Lung (tissue), 12 donors: ENCODE results near the gene CLSTN1. TPM values are rescaled to one million over a fixed set of nuclear protein-coding genes. Genes with fewer than 3 reads are reported as not detected.
"Not testable (repeated sequence)": the region's sequence is repeated elsewhere in the genome, so short reads cannot be mapped to it uniquely, and the experiment has no call there.

Experiments
- ATAC-seq: fragments of 200-7000 bp; cut with Tn5 transposase; one replicate; pipeline ENCODE4 v1.9.1; 2020; ENCODE audit warnings: moderate number of reproducible peaks; ENCODE audit not compliant: insufficient read depth, low FRiP score
- DNase-seq, 3 donors: peaks; one replicate each; pipeline ENCODE4 v3.0.0-alpha.2; 2013 to 2017
- H3K27ac ChIP-seq, 2 donors: one replicate each; pipeline ENCODE4 v1.5.1; 2013; ENCODE audit warnings: mild to moderate bottlenecking in 2 of 2, moderate library complexity in 2 of 2, control low read depth in 1 of 2, inconsistent platforms in 1 of 2, low read depth in 1 of 2, low read length in 1 of 2
- H3K27me3 ChIP-seq, 3 donors: one replicate each; pipeline ENCODE4 v1.5.1; 2013; ENCODE audit warnings: low read length in 2 of 3; ENCODE audit not compliant: control insufficient read depth in 3 of 3, insufficient read depth in 3 of 3
- H3K36me3 ChIP-seq, 4 donors: one replicate each; pipeline ENCODE4 v1.5.1; 2013; ENCODE audit warnings: low read length in 4 of 4, mild to moderate bottlenecking in 1 of 4, moderate library complexity in 1 of 4; ENCODE audit not compliant: control insufficient read depth in 4 of 4, insufficient read depth in 4 of 4
- H3K4me1 ChIP-seq, 5 donors: one replicate each; pipeline ENCODE4 v1.5.1; 2013; ENCODE audit warnings: low read length in 5 of 5, mild to moderate bottlenecking in 2 of 5, moderate library complexity in 1 of 5; ENCODE audit not compliant: control insufficient read depth in 5 of 5, insufficient read depth in 5 of 5
- H3K4me3 ChIP-seq: one replicate; pipeline ENCODE4 v1.5.1; 2013; ENCODE audit warnings: mild to moderate bottlenecking, control low read depth, moderate library complexity
- H3K9ac ChIP-seq, 2 donors: one replicate each; pipeline ENCODE4 v1.5.1; 2013; ENCODE audit warnings: low read length in 2 of 2, control low read depth in 1 of 2; ENCODE audit not compliant: insufficient read depth in 1 of 2
- H3K9me3 ChIP-seq, 4 donors: one replicate each; pipeline ENCODE4 v1.5.1; 2013; ENCODE audit warnings: low read length in 3 of 4, mild to moderate bottlenecking in 1 of 4, moderate library complexity in 1 of 4; ENCODE audit not compliant: control insufficient read depth in 4 of 4, insufficient read depth in 3 of 4
- WGBS, 2 donors: extraction: QIAGEN DNeasy Blood & Tissue Kit; methylation state at CpG; one replicate each; pipeline ENCODE4 v1.1.7; 2013; 5-methylcytosine and 5-hydroxymethylcytosine counted together
- polyA plus RNA-seq, 2 donors: library from polyadenylated mRNA; stranded (reverse); fragments of 200-250 nt; gene quantifications; one replicate each; pipeline ENCODE4 v1.2.1, GENCODE V29; 2013
- total RNA-seq, 2 donors: library from RNA; depleted of rRNA in 1 of 2; stranded (reverse); fragments of >200 nt in 1 of 2; gene quantifications; one replicate each; pipeline ENCODE4 v1.2.1, GENCODE V29; 2014 to 2021
- TF ChIP-seq, protein P1 (sequence below): IDR thresholded peaks from 2 replicates; pipeline ENCODE4 v1.5.1; 2012; ENCODE audit warnings: mild to moderate bottlenecking; ENCODE audit errors: control extremely low read depth, extremely low read depth
- donor health status: control.
- donor health status: control.
- donor health status: Bipolar disorder and iron deficiency.
- donor health status: healthy.
- donor health status: DM: yes; HTN: yes; CAD: no.

The CLSTN1 gene
- total and polyA plus RNA-seq, 4 donors = 37.1 to 88.0 (median 61.8) TPM

- H3K4me3 ChIP-seq = no peak overlapping the region
- WGBS, 2 donors = 98 to 99% methylated on average over 14 of the region's 14 CpGs
- no peaks in the 10 kb centered on the region for H3K4me1 ChIP-seq
- no peak overlapping the region for H3K27ac ChIP-seq
- DNase-seq = no peak
- peaks cover 3 to 28% (median 20%) of the 10 kb centered on the region in 4 donors for H3K36me3 ChIP-seq
- ATAC-seq = no peak
- H3K9ac ChIP-seq = no peak overlapping the region
- H3K27me3 ChIP-seq = no peaks in the 10 kb centered on the region
- TF ChIP-seq, protein P1, sequence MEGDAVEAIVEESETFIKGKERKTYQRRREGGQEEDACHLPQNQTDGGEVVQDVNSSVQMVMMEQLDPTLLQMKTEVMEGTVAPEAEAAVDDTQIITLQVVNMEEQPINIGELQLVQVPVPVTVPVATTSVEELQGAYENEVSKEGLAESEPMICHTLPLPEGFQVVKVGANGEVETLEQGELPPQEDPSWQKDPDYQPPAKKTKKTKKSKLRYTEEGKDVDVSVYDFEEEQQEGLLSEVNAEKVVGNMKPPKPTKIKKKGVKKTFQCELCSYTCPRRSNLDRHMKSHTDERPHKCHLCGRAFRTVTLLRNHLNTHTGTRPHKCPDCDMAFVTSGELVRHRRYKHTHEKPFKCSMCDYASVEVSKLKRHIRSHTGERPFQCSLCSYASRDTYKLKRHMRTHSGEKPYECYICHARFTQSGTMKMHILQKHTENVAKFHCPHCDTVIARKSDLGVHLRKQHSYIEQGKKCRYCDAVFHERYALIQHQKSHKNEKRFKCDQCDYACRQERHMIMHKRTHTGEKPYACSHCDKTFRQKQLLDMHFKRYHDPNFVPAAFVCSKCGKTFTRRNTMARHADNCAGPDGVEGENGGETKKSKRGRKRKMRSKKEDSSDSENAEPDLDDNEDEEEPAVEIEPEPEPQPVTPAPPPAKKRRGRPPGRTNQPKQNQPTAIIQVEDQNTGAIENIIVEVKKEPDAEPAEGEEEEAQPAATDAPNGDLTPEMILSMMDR = no peak
- no peaks in the 10 kb centered on the region for H3K9me3 ChIP-seq
These were observed 74.4 kb downstream of the CLSTN1 start for GRCh38 chr1:9749361-9749760.

DNA sequence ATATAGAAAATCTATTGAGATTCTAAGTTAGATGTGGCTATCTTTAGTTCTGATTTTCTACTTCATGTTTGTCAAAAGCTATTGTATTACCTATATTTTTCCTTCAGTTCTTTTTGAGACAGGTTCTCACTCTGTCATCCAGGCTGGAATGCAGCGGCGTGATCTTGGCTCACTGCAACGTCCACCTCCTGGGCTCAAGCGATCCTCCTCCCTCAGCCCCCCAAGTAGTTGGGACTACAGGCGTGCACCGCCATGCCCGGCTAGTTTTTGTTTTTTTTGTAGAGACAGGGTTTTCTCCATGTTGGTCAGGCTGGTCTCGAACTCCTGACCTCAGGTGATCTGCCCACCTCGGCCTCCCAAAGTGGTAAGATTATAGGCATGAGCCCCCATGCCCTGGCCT, 75.4 kb downstream of the CLSTN1 start:
- H3K9ac ChIP-seq, DNase-seq, H3K9me3 ChIP-seq, H3K4me1 ChIP-seq, H3K27me3 ChIP-seq, H3K4me3 ChIP-seq, H3K27ac ChIP-seq, ATAC-seq: not testable (repeated sequence)
- H3K36me3 ChIP-seq = peaks cover 6 to 30% (median 25%) of the 10 kb centered on the region in 4 donors
- 93 to 95% methylated on average over 9 of the region's 9 CpGs for WGBS, 2 donors

DNA sequence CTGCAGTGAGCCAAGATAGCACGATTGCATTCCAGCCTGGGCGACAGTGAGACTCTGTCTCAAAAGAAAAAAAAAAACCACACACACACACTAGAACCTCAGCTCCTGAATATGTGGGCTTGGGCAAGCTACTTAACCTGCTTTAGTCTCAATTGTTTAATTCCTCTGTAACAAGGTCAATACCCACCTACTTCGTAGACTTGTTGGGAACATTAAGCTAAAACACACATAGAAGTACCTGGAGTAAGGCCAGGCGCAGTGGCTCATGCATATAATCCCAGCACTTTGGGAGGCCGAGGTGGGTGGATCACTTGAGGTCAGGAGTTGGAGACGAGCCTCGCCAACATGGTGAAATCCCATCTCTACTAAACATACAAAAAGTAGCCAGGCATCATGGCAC, 77.1 kb downstream of the CLSTN1 start:
- Histone ChIP-seq H3K9me3 (no peaks in the 10 kb centered on the region), H3K27ac (no peak overlapping the region), H3K9ac (no peak overlapping the region), H3K27me3 (no peaks in the 10 kb centered on the region), H3K36me3 (peaks cover 11 to 32% (median 31%) of the 10 kb centered on the region in 4 donors), H3K4me1 (no peaks in the 10 kb centered on the region), H3K4me3 (no peak overlapping the region)
- TF ChIP-seq, protein P1 = no peak
- WGBS, 2 donors = 71 to 78% methylated on average over 7 of the region's 7 CpGs
- ATAC-seq (no peak), DNase-seq (no peak)

DNA sequence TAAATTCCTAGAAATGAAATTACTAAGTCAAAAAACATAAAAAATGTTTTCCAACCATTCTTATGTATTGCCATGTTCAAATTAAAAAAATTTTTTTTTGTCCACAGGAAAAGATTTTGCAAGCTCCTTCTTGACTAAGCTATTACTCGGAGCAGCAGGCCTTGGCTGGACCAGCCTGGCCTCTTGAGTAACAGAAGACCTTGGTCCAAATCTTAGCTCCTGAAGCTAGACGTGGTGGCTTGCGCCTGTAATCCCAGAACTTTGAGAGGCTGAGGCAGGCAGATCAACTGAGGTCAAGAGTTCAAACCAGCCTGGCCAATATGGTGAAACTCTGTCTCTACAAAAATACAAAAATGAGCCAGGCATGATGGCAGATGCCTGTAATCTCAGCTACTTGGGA, 77.6 kb downstream of the CLSTN1 start:
- H3K4me3 ChIP-seq = no peak overlapping the region
- no peaks in the 10 kb centered on the region for H3K4me1 ChIP-seq
- H3K9ac ChIP-seq = no peak overlapping the region
- DNase-seq (no peak), ATAC-seq (no peak)
- peaks cover 11 to 29% (median 28%) of the 10 kb centered on the region in 4 donors for H3K36me3 ChIP-seq
- H3K27ac ChIP-seq = no peak overlapping the region
- no peaks in the 10 kb centered on the region for H3K9me3 ChIP-seq
- no peaks in the 10 kb centered on the region for H3K27me3 ChIP-seq
- 61 to 69% methylated on average over 3 of the region's 3 CpGs for WGBS, 2 donors
- TF ChIP-seq, protein P1 = no peak
